GM13977 (cell line): Measurements from ENCODE around the gene COPS2.

Experiments used
- DNase-seq: peaks from one replicate; pipeline ENCODE4 v3.0.0; 2012; ENCODE audit warnings: low spot score
- CTCF ChIP-seq: IDR thresholded peaks from 2 replicates; pipeline ENCODE4 v1.5.1; 2012; ENCODE audit warnings: mild to moderate bottlenecking, control low read depth; ENCODE audit not compliant: insufficient read depth; ENCODE audit errors: extremely low read depth, missing control alignments
- in situ Hi-C: fragments of 300-500 bp; cut with MboI; formaldehyde crosslinking; loops from one replicate; pipeline ENCODE4 v1.12.0; 2022; ENCODE audit warnings: low sequenced_read_pairs, low pct_unique_long_range_greater_than_20kb, mixed read lengths, inconsistent platforms; ENCODE audit not compliant: unreplicated experiment

Gene COPS2

GRCh38 chr15:49134683-49135341 lies 20.6 kb downstream of the COPS2 start:
- DNase-seq, result no peak
- TF ChIP-seq CTCF, result no peak
- in situ Hi-C loops, result no loop called here

GRCh38 chr15:49131403-49131802 lies 24.0 kb downstream of the COPS2 start:
- no peak for TF ChIP-seq CTCF
- no peak for DNase-seq
- in situ Hi-C loops, result no loop called here

- TF ChIP-seq CTCF, result no peak
- no peak for DNase-seq
- in situ Hi-C loops, result no loop called here
Observed at GRCh38 chr15:49124371-49124770, 31.0 kb downstream of the COPS2 start.

GRCh38 chr15:49122541-49123062 lies 32.8 kb downstream of the COPS2 start:
- no peak for TF ChIP-seq CTCF
- no peak for DNase-seq
- in situ Hi-C loops, result no loop called here

- TF ChIP-seq CTCF, result no peak
- in situ Hi-C loops, result no loop called here
- no peak for DNase-seq
Observed at GRCh38 chr15:49121901-49122300, 33.5 kb downstream of the COPS2 start.

- TF ChIP-seq CTCF, result no peak
- in situ Hi-C loops, result no loop called here
- no peak for DNase-seq
Observed at GRCh38 chr15:49120832-49121231, 34.6 kb downstream of the COPS2 start.
